ENCODE data around the gene RIC1. TPM values are rescaled to one million over a fixed set of nuclear protein-coding genes. Genes with fewer than 3 reads are reported as not detected.

The RIC1 gene
- total and polyA plus RNA-seq, 3 experiments from 2014 or later = 6.3 to 15.0 (median 13.2) TPM

- POLR2A ChIA-PET = no interaction called here
Measured at GRCh38 chr9:5818424-5819142, 189.7 kb downstream of the RIC1 start.

GRCh38 chr9:5819174-5819573, 190.3 kb downstream of the RIC1 start:
- Mint-ChIP-seq H3K27ac (no peak overlapping the region), H3K4me3 (no peak overlapping the region), H3K4me1 (peaks cover 8 to 23% (median 21%) of the 10 kb centered on the region in 3 donors), H3K36me3 (peaks cover 6 to 53% (median 19%) of the 10 kb centered on the region in 3 donors), H3K9me3 (no peaks in the 10 kb centered on the region), H3K27me3 (no peaks in the 10 kb centered on the region)
- H3K27me3 ChIP-seq (ENCODE audit: insufficient read depth, low read length, poor library complexity, severe bottlenecking) = no peaks in the 10 kb centered on the region
- H3K4me1 ChIP-seq (ENCODE audit: insufficient read depth, low read length) = no peaks in the 10 kb centered on the region
- no peak overlapping the region for H3K27ac ChIP-seq (ENCODE audit: low read depth, low read length)
- no peak overlapping the region for H3K4me3 ChIP-seq (ENCODE audit: low read length)
- no peak for DNase-seq
- H3K36me3 ChIP-seq (ENCODE audit: insufficient read depth, low read length) = peaks cover 12% of the 10 kb centered on the region
- POLR2A ChIA-PET = no interaction called here
- H3K9me3 ChIP-seq (ENCODE audit: low read length) = no peaks in the 10 kb centered on the region
- CTCF ChIA-PET = no interaction called here

More at GRCh38 chr9:5818424-5819142, 189.7 kb downstream of the RIC1 start:
- CTCF ChIA-PET = interaction anchor here (1.5 to 2.7 kb wide), 2 partner anchors 10 to 14 kb away, joined by 3 to 10 read pairs; partner anchors contain the start of gene ERMP1
- Mint-ChIP-seq H3K4me3 (no peak overlapping the region), H3K36me3 (peaks cover 6 to 52% (median 19%) of the 10 kb centered on the region in 3 donors), H3K4me1 (peaks cover 8 to 23% (median 18%) of the 10 kb centered on the region in 3 donors), H3K9me3 (no peaks in the 10 kb centered on the region), H3K27me3 (no peaks in the 10 kb centered on the region), H3K27ac (peak overlapping the region in 1 of 8 donors; percentile 10)
- no peak overlapping the region for H3K4me3 ChIP-seq (ENCODE audit: low read length)
- peaks cover 16% of the 10 kb centered on the region for H3K36me3 ChIP-seq (ENCODE audit: insufficient read depth, low read length)
- H3K27ac ChIP-seq (ENCODE audit: low read depth, low read length) = no peak overlapping the region
- H3K9me3 ChIP-seq (ENCODE audit: low read length) = no peaks in the 10 kb centered on the region
- H3K4me1 ChIP-seq (ENCODE audit: insufficient read depth, low read length) = no peaks in the 10 kb centered on the region
- DNase-seq = no peak
- no peaks in the 10 kb centered on the region for H3K27me3 ChIP-seq (ENCODE audit: insufficient read depth, low read length, poor library complexity, severe bottlenecking)

GRCh38 chr9:5820425-5820824, 191.5 kb downstream of the RIC1 start:
- H3K27ac Mint-ChIP-seq = peak overlapping the region in 2 of 8 donors; percentile 37 to 56
- Histone ChIP-seq H3K4me1 (ENCODE audit: insufficient read depth, low read length) (no peaks in the 10 kb centered on the region), H3K27me3 (ENCODE audit: insufficient read depth, low read length, poor library complexity, severe bottlenecking) (no peaks in the 10 kb centered on the region), H3K27ac (ENCODE audit: low read depth, low read length) (no peak overlapping the region), H3K4me3 (ENCODE audit: low read length) (no peak overlapping the region), H3K9me3 (ENCODE audit: low read length) (no peaks in the 10 kb centered on the region), H3K36me3 (ENCODE audit: insufficient read depth, low read length) (peaks cover 17% of the 10 kb centered on the region)
- CTCF ChIA-PET = interaction anchor here (1.0 to 1.4 kb wide), 3 partner anchors 9 to 220 kb away, joined by 3 to 6 read pairs (median 4); partner anchors contain the start of gene ERMP1
- no peaks in the 10 kb centered on the region for H3K9me3 Mint-ChIP-seq
- peaks cover 0 to 2% of the 10 kb centered on the region in 2 donors for H3K27me3 Mint-ChIP-seq
- no peak overlapping the region for H3K4me3 Mint-ChIP-seq
- peaks cover 16 to 27% (median 24%) of the 10 kb centered on the region in 3 donors for H3K4me1 Mint-ChIP-seq
- no peak for DNase-seq
- H3K36me3 Mint-ChIP-seq = peaks cover 11 to 61% (median 22%) of the 10 kb centered on the region in 3 donors
- POLR2A ChIA-PET = interaction anchor here (0.7 kb wide), 1 partner anchor 690 kb away, joined by 3 read pairs; no protein-coding TSS in a partner anchor

DNA sequence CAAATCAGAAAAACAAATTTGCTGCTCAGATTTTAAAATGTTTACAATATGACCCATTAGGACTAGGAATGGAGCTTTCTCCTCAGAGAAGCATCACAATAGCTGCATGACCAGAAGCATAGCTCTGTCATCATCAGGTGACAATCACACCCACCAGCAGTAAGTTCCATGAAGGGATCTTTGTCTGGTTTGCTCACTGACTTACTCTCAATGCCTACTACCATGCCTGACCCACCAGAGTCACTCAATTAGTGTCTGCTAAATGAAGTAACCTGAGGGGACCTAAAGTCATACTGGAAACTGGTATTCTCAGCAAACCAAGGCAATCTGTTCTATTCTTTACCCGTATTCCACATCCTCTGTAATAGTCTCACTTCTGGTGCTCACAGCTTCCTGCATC, 196.3 kb downstream of the RIC1 start:
- H3K27me3 ChIP-seq (ENCODE audit: insufficient read depth, low read length, poor library complexity, severe bottlenecking) = no peaks in the 10 kb centered on the region
- POLR2A ChIA-PET = no interaction called here
- no peak overlapping the region for H3K4me3 Mint-ChIP-seq
- H3K4me1 ChIP-seq (ENCODE audit: insufficient read depth, low read length) = peaks cover 4% of the 10 kb centered on the region
- H3K27ac Mint-ChIP-seq = peak overlapping the region in 5 of 8 donors; percentile 20 to 73 (median 64)
- H3K9me3 ChIP-seq (ENCODE audit: low read length) = no peaks in the 10 kb centered on the region
- no peak overlapping the region for H3K4me3 ChIP-seq (ENCODE audit: low read length)
- H3K36me3 ChIP-seq (ENCODE audit: insufficient read depth, low read length) = peaks cover 10% of the 10 kb centered on the region
- peaks cover 40 to 51% (median 43%) of the 10 kb centered on the region in 3 donors for H3K4me1 Mint-ChIP-seq
- H3K9me3 Mint-ChIP-seq = no peaks in the 10 kb centered on the region
- H3K27ac ChIP-seq (ENCODE audit: low read depth, low read length) = no peak overlapping the region
- CTCF ChIA-PET = no interaction called here
- peaks cover 7 to 56% (median 12%) of the 10 kb centered on the region in 3 donors for H3K36me3 Mint-ChIP-seq
- H3K27me3 Mint-ChIP-seq = peaks cover 0 to 3% of the 10 kb centered on the region in 2 donors
- no peak for DNase-seq

Other genes starting within 250 kb of the RIC1 start
- gene PLGRKT, start 191.2 kb upstream of the RIC1 start, total RNA-seq = 10 to 100 TPM; 34.3 to 36.1 TPM
- 48.6 TPM for gene PLGRKT, start 191.2 kb upstream of the RIC1 start, polyA plus RNA-seq
- 10 to 100 TPM; 13.2 to 17.6 TPM for gene CD274, start 178.6 kb upstream of the RIC1 start, total RNA-seq
- gene CD274, start 178.6 kb upstream of the RIC1 start, polyA plus RNA-seq = 6.1 TPM
- gene PDCD1LG2, start 118.6 kb upstream of the RIC1 start, total RNA-seq = under 1 TPM; 0.33 to 0.37 TPM
- not detected for gene PDCD1LG2, start 118.6 kb upstream of the RIC1 start, polyA plus RNA-seq
- gene ERMP1, start 204.0 kb downstream of the RIC1 start, total RNA-seq = 1 to 10 TPM; 8.6 to 10.0 TPM
- 17.2 TPM for gene ERMP1, start 204.0 kb downstream of the RIC1 start, polyA plus RNA-seq

Data from CD8-positive, alpha-beta memory T cell (primary cell).